Right lobe of liver (tissue), 4 donors: ENCODE data around the gene BCL2L14.

Experiments used
- POLR2A ChIP-seq: fragments of 450-650 bp; IDR thresholded peaks from one replicate; pipeline ENCODE4 v1.6.1; 2017; ENCODE audit warnings: antibody characterized with exemption, mild to moderate bottlenecking
- TF ChIP-seq, protein P1 (sequence below), 4 donors: fragments of 200-600 bp in 3 of 4; fragments of 450-650 bp in 1 of 4; IDR thresholded peaks; one replicate each; pipeline versions ENCODE4 v1.5.1 to v1.8.0; 2016 to 2022; ENCODE audit warnings: antibody characterized with exemption in 4 of 4, mild to moderate bottlenecking in 2 of 4
- donor health status: DM: no; HTN: no; CAD: no.
- donor health status: DM: no; HTN: no; CAD: no.
- donor health status: DM: no; HTN: yes; CAD: no.

DNA sequence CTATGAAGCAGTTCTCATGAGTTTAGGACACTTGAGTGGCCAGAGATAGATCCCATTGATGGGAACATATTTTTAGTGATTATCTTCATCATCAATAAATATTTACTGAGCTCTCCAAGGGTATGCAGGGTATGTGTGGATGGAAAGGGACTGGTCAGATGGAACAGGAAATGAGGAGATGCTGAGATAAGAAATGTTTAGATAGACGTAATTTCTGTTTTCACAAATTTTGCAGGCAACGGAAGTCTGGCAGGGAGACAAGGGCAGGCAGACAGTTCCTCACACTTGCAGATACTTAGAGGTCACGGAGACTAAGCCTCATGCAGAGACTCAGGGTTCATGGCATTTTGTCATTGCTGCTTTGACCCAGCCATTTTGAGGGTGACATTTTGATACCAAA is 24.3 kb downstream of the BCL2L14 start:
- TF ChIP-seq, protein P1, sequence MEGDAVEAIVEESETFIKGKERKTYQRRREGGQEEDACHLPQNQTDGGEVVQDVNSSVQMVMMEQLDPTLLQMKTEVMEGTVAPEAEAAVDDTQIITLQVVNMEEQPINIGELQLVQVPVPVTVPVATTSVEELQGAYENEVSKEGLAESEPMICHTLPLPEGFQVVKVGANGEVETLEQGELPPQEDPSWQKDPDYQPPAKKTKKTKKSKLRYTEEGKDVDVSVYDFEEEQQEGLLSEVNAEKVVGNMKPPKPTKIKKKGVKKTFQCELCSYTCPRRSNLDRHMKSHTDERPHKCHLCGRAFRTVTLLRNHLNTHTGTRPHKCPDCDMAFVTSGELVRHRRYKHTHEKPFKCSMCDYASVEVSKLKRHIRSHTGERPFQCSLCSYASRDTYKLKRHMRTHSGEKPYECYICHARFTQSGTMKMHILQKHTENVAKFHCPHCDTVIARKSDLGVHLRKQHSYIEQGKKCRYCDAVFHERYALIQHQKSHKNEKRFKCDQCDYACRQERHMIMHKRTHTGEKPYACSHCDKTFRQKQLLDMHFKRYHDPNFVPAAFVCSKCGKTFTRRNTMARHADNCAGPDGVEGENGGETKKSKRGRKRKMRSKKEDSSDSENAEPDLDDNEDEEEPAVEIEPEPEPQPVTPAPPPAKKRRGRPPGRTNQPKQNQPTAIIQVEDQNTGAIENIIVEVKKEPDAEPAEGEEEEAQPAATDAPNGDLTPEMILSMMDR (IDR thresholded peaks at IDR 0.05), result no peak
- no peak for TF ChIP-seq POLR2A
